ENCODE data around the gene EPS8L2.
A peak's percentile ranks its signal among the peaks of the same experiment; 100 is the strongest.

The EPS8L2 gene

DNA sequence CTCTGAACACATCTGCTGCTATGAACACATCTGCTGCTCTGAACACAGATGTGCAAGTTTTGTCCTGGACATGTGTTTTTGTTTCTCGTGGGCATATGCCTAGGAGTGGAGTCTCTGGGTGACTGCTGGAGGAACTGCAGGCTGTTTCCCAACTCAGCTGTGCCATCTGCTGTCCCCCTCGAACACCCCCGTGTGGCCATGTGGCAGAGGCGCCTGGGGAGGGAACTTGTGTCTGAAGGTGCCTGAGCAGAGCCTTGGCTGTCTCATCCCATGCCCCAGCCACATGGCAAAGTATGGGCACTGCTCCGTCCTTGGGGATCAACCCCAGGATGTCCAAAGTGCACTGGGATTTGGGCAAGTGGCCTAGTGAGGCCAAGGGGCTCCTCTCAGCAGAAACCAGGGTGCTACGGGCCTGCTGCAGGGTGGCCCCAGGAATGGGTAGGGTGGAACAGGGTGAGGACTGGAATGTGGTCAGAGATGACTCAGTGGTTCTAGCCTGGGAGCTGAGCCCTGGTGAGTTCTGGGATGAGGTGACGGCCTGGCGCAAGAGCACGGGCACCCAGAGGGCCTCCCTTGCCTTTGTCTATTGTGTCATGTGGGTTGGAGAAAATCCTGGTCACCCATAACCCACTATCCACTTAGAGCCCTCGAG lies 56.5 kb downstream of the EPS8L2 start:
- no peak for DNase-seq (ENCODE audit: low read depth in 3 of 3)

GRCh38 chr11:763073-763463 lies 57.0 kb downstream of the EPS8L2 start:
- DNase-seq (ENCODE audit: low read depth in 3 of 3) = no peak

- no peak for DNase-seq (ENCODE audit: low read depth in 3 of 3)
Measured at GRCh38 chr11:763549-764321, 57.7 kb downstream of the EPS8L2 start.

GRCh38 chr11:764322-765024 lies 58.4 kb downstream of the EPS8L2 start:
- DNase-seq (ENCODE audit: low read depth in 3 of 3) = no peak

DNA sequence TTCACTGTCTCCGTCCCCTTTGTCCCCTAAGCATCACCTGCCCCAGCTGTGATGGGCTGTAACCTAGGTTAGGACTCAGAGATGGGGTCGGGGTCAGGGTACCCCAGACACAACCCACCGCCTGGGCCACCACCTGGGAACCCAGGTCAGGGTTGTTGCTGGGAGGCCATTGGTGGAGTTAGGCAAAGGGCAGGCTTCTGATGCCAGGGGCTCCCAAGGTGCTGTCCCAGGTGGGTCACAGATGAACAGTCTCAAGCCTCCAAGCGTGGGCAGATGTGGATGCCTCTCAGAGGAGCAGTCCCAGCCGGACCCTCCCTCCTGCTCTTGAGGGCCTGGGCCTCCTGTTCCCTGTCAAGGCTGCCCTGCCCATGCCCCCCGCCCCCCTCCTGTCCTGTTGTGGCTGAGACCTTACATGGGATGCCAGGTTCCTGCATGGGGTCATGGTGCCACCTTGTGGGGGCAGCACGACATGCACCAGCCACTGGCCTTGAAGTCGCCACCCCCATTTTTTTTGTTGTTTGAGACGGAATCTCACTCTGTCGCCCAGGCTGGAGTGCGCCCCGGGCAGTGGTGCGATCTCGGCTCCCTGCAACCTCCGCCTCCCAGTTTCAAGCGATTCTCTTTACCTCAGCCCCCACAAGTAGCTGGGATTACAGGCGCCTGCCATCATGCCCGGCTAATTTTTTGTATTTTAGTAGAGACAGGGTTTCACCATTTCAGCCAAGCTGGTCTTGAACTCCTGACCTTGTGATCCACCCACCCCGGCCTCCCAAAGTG lies 59.2 kb downstream of the EPS8L2 start:
- DNase-seq (ENCODE audit: low read depth in 3 of 3) = peak in 1 of 3 experiments; percentile 58

DNA sequence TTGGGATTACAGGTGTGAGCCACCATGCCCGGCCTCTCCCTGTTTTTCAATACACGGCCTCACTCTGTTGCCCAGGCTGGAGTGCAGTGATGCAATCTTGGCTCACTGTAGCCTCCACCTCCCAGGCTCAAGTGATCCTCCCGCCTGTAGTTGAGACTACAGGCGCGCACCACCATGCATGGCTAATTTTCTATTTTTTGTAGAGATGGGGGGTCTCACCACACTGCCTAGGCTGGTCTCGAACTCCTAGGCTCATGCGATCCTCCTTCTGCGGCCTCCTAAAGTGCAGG lies 59.7 kb downstream of the EPS8L2 start:
- no peak for DNase-seq (ENCODE audit: low read depth in 3 of 3)

- no peak for DNase-seq (ENCODE audit: low read depth in 3 of 3)
Measured at GRCh38 chr11:766106-766935, 60.3 kb downstream of the EPS8L2 start.

GRCh38 chr11:766936-767210 lies 60.8 kb downstream of the EPS8L2 start:
- DNase-seq (ENCODE audit: low read depth in 3 of 3) = no peak

GRCh38 chr11:767238-767637 lies 61.2 kb downstream of the EPS8L2 start:
- DNase-seq (ENCODE audit: low read depth in 3 of 3) = no peak

- no peak for DNase-seq (ENCODE audit: low read depth in 3 of 3)
Measured at GRCh38 chr11:769887-770641, 64.0 kb downstream of the EPS8L2 start.

DNA sequence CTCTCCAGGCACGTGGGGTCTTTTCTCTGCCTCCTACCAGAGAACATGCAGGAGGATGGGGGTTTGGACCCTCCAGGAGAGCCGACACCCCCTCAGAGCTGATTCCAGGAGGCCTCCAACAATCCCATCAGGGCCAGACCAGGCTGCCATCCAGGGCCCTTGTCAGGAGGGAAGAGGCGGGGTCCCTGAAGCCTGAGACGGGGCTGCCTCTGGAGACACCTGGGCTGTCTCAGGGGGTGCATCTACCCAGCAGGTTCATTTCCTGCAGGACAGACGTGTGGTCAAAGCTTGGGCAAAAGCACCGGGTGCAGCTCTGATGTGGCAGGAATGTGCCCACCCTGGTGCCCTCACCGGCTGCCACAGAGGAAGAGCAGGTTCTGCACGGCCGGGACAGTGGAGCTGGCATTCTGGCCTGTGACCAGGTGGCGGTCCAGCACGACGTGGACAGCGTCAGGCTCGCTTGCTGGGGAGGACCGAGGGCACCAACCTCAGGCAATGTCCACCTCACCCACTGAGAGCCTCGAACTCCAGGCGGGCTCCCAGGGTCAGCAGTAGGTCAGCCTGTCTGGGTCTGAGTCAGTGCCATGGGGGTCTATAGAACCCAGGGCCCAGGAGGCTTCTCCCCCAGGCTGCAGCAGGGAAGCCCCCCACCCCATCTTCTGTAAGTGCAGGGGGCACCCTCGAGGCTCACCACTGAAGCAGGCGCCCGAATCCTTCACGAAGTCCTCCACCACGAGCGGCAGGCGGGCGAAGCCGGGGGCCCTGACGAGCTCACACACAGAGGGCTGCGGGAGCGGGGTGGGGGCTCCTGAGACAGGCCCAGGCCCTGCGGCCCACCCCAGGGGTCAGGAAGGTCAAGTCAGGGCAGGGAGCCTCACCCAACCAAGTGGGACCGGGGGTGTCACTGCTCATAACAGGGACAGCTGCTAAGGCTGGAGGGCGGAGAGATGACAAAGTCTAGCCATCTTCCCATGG lies 64.9 kb downstream of the EPS8L2 start:
- DNase-seq (ENCODE audit: low read depth in 3 of 3) = no peak

DNA sequence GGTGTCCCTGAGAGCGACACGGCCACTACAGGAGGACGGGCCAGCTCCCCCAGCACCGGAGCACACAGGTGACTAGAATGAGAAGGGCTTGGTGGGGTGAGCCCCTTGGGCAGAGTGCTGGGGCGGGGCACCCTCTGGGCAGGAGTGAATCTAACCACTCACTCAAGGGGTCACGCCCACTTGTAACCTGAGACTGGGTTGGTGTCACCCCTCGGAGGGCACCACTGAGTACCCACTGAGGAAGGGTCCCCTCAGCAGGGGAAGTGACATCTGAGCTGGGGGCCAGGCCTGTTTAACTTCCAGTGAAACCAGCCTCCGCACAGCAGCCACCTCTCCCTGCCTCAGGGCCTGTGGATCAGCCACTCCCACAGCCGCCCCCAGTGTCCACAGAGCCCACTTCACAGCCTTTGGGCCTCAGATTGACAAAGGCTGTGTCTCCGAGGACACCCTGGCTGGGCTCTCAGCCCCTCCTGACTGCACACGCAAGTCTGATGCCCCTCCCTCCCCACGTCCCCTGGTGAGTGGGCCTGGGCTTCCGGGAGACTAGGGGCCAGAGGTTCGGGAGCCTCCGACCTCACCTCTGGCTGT lies 65.7 kb downstream of the EPS8L2 start:
- DNase-seq (ENCODE audit: low read depth in 3 of 3) = no peak

DNA sequence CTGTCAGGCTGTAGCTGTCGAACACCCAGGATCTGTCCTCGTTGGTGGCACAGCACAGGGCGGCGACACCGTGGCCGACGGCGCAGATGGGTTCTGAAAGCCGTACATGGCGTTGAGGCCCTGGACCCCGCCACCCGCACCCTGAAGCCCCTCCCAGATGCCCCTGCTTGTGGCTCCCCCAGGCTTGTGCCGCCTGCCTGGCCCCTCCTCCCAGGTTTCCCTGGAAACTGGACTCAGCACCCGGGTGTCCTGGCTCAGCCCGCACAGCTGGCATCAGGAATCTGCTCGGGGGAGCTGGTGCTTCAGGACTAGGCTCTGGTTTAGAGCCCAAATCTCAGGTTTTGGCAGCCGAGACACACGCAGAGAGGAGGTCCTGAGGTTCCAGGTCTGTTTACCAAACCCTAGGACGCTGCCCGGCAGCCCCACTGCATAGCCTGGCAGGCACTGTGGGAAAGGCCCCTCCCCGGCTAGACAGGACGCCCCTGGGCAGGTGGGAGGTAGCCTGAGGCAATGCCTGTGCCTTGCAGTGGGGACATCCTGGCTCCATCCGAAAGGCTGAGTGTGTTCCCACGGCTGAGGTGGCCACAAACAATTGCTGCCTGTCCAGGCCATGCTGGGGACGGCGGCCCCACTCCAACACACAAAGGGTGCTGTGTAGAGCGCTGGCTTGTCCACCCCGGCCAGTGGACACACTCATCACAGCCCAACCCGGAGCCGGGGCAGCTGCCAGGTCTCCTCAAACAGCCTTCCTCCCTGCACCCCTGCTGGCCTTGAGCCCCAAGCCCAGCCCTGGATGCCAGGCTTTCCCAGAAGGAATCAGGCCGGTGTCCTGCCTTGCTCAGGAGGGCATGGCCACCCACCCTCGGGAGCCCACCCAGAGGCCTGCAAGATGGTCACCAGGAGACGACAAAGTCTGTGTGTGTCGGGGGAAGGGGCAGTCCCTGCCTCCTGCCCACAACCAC lies 66.7 kb downstream of the EPS8L2 start:
- DNase-seq (ENCODE audit: low read depth in 3 of 3) = no peak

DNA sequence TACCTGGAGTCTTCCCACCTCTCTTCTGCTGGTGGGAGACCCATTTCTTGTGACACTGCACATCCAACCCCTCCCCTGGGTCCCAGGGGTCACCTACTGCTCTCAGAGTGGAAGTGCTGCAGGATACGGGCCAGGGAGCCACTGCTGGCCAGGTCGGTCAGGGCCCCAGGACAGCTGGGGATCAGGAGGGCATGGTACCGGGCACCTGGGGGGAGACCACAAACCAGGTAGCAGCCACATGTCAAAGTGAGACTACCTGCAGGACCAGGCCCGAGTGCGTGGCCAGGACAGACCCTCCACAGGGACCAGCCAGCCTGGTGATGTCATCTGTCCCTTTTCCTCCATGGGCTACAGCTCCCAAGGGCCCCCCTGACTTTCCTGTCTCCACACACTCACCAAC lies 67.4 kb downstream of the EPS8L2 start:
- DNase-seq (ENCODE audit: low read depth in 3 of 3) = no peak

GRCh38 chr11:773830-774229 lies 67.8 kb downstream of the EPS8L2 start:
- DNase-seq (ENCODE audit: low read depth in 3 of 3) = no peak

GRCh38 chr11:774873-775592 lies 69.0 kb downstream of the EPS8L2 start:
- DNase-seq (ENCODE audit: low read depth in 3 of 3) = no peak

GRCh38 chr11:776263-776560 lies 70.2 kb downstream of the EPS8L2 start:
- no peak for DNase-seq (ENCODE audit: low read depth in 3 of 3)
